ENCODE results near the gene FER. TPM values are rescaled to one million over a fixed set of nuclear protein-coding genes. Genes with fewer than 3 reads are reported as not detected.

The FER gene
- total and polyA plus RNA-seq, 2 of the 8 experiments (the other 6 are each of a cell fraction or from before 2014, with no cell fraction given) = 1.3 to 15.8 TPM

GRCh38 chr5:109029847-109030246, 282.1 kb downstream of the FER start (continued):
- TF ChIP-seq CHD7 (IDR thresholded peaks at IDR 0.05; ENCODE audit: insufficient replicate concordance, low read length) = no peak
- no peak for TF ChIP-seq JUN (IDR thresholded peaks at IDR 0.05; ENCODE audit: low read depth, low read length)
- TF ChIP-seq TBP (IDR thresholded peaks at IDR 0.05; ENCODE audit: low read depth, low read length) = no peak
- TF ChIP-seq RXRA (IDR thresholded peaks at IDR 0.05; ENCODE audit: insufficient read depth, low read depth, low read length) = no peak
- no peak for TF ChIP-seq EGR1 (IDR thresholded peaks at IDR 0.05; ENCODE audit: borderline replicate concordance, low read depth, low read length)
- TF ChIP-seq ZNF274 (IDR thresholded peaks at IDR 0.05; ENCODE audit: borderline replicate concordance, extremely low read depth, low read length) = no peak
- TF ChIP-seq KDM4A (IDR thresholded peaks at IDR 0.05; ENCODE audit: low read depth, low read length, severe bottlenecking) = no peak
- TF ChIP-seq RFX5 (IDR thresholded peaks at IDR 0.05; ENCODE audit: borderline replicate concordance, low read depth, low read length) = no peak
- TF ChIP-seq POLR2AphosphoS5 (IDR thresholded peaks at IDR 0.05; ENCODE audit: low read depth, low read length) = no peak
- no peak for TF ChIP-seq CTCF (IDR thresholded peaks at IDR 0.05; ENCODE audit: control extremely low read depth in 1 of 3, insufficient read depth in 1 of 3, low read depth in 1 of 3, low read length in 3 of 3)
